ENCODE results near the gene LAGE3.

LAGE3 gene

DNA sequence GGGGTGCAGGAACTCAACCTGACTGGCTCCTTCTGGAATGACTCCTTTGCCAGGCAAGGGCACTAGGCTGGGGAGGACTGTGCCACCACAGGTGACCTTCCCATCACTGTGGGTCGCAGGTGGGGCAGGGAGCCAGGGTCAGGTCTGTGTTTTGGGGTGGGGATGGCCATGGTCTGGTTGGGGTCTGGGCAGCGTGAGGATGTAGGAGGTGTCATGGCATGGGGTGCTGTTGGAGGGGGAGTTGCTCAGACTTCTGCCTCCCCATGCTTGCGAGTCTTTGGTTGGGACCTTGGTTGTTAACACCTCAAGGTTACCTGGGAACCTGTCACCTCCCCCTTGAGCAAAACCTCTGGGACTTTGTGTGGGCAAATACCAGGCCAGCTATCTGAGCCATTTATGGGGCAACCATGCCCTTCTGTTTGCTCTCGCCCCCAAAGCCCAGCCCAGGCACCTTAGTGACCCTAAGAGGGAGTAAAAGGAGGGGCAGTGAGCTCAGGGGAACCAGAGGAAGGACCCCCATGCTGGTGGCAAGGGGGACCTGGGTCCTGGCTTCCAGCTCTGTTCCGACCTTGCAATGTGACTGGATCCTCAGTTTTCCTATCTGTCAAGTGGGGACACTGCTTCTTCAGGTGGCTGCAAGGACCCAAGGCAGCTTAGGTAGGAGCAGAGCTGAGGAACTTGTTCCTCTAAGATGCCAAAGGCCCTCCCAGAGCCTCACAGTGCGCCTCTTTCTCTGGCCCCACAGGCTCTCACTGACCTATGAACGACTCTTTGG is 44.5 kb downstream of the LAGE3 start:
- no peak for DNase-seq (ENCODE audit: low spot score)

DNA sequence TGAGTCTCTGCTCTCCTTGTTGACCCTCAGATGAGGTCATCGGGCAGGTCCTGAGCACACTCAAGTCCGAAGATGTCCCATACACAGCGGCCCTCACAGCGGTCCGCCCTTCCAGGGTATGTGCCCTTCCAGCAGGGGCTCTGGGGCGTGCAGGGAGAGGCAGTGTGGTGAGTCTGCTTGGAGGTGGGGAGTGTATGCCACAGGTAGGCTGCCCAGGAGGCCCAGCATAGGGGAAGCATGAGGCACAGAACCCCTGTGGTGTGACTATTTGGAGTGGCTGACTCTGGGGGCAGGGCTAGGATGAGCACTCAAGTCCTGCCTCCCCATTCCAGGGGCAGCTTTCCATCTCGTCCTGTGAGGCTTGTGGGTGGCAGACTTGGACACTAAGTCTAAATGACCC is 45.5 kb downstream of the LAGE3 start:
- no peak for DNase-seq (ENCODE audit: low spot score)

DNA sequence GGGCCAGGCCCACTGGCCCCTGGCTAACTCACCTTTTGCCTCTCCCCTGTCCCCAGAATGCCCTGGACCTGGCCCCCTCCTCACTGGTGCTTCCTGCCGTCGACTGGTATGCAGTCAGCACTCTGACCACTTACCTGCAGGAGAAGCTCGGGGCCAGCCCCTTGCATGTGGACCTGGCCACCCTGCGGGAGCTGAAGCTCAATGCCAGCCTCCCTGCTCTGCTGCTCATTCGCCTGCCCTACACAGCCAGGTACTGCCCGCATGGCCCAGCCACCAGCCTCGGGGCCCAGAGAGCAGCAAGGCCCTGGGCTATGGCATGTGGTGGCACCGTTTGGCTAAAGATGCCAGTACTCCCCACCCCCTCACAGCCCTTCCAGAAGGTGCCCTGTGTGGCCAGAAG is 46.9 kb downstream of the LAGE3 start:
- no peak for DNase-seq (ENCODE audit: low spot score)

DNA sequence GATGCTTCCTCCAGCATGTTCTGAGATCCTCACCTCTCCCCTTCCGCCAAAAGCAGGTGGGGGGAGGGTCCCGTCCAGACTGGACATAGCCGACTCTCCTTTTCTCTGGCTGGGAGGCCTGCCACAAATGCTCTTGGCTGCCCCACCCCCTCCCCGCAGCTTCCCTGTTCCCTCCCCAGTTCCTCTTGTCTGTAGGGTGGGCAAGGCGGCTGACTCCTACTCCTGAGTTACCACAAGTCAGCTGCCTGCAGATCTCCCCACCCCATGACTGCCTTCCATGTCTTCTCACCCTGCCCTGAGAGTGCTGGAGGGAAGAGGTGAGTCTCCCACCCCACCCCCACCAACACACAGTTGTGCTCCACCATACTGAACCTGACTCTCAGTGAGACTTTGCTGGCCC is 47.7 kb downstream of the LAGE3 start:
- DNase-seq (ENCODE audit: low spot score) = no peak

DNA sequence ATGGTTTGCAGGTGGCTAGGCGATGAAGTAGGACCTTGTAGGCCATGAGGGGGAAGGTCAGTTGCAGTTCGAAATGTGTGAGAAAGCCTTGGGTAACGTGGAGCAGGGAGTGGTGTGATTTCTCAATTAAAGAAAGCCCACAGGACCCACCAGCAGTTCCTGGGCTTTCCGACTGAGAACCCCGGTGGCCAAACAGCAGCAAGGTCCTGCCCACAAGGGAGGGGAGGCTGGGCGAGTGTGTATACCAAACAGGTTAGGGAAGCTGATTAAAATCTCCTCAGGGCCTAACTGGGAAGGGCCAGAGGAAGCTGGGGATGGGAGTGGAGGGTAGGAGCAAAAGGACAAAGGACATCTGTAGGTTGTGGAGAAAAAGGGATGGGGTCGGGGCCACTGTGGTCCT is 48.2 kb downstream of the LAGE3 start:
- no peak for DNase-seq (ENCODE audit: low spot score)

DNA sequence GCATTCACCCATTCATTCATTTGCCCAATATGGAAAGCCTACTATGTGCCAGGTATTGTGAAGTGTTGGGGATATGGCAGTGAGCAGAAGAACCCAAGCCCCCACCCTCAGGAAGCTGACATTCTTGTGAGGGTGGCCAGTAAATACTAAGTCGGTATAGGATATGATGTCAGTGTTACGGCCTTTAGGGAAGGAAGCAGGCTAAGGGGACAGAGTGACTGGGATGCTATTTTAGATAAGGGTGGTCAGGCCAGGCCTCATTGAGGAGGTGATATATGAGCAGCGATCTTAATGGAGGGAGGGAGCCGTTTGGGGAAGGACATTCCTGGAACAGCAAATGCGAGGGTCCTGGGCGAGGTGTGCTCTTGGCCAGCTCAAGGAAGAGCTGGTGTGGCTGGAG is 48.6 kb downstream of the LAGE3 start:
- no peak for DNase-seq (ENCODE audit: low spot score)

DNA sequence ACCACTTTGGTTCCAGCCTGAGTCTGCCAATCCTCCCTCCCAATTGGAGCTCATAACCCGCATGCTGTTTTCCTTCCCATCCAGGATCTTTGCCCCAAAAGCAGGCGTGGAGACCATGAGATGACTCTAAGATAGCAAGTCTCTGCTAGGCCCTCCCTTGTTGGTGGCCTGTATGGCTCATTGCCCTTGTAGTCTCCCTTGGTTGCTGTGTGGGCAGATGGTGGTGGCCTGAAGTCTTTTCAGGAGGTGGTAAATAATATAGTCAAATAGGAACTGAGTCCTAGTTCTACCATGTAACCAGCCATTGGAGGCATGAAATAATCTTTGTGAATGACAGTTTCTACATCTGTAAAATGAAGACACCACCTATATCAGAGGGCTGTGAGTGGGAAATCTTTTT is 49.4 kb downstream of the LAGE3 start:
- no peak for DNase-seq (ENCODE audit: low spot score)

DNA sequence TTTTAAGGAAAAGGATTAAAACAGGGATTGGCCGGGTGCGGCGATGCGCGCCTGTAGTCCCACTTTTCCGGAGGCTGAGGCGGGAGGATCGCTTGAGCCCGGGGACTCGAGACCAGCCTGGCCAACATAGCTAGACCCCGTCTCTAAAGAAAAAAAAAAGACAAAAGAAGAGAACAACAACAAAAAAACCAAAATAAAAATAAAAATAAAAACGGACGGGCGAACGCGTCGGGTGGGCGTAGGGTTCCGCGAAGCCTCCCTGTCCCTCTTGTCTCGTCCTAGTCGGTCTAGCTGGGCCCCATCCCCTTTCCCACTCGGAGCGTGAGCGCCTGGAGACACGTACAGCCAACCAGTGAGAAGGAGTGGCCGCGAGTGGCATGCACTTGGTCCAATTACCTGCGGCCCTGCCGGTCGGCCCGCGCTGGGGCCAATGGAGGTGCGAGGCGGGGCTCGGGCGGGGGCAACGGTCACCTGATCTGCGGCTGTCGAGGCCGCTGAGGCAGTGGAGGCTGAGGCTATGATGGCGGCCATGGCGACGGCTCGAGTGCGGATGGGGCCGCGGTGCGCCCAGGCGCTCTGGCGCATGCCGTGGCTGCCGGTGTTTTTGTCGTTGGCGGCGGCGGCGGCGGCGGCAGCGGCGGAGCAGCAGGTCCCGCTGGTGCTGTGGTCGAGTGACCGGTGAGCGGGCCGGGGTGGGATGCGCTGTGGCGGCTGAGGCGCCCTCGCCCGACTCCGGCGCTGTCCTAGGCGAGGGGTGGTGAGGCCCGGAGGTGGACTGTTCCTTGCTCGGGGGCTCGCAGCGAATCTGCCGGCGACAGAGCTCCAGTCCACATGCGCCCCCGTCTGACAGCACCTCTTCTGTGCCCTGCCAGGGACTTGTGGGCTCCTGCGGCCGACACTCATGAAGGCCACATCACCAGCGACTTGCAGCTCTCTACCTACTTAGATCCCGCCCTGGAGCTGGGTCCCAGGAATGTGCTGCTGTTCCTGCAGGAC is 50.6 kb downstream of the LAGE3 start, which contains the start of gene ATP6AP1:
TSS of gene ATP6AP1 (plus strand) at position 502 of the 996 bp plus-strand sequence. CDS start at position 518, 16 bp downstream.
- peak; percentile 91 for DNase-seq (ENCODE audit: low spot score)

All from ecto neural progenitor cell (in vitro differentiated cells).